Testis (tissue), 2 donors: ENCODE measurements around the gene ST7.

ENCODE experiments used
- CTCF ChIP-seq, 3 experiments: fragments of 450-650 bp in 2 of 3; fragments of 200-600 bp in 1 of 3; sonication (generic) in 1 of 3; IDR thresholded peaks; one replicate each; pipeline ENCODE4 v1.5.1; 2016 to 2019; ENCODE audit warnings: antibody characterized with exemption in 3 of 3, mild to moderate bottlenecking in 2 of 3, moderate library complexity in 1 of 3
- POLR2A ChIP-seq: fragments of 450-650 bp; IDR thresholded peaks from one replicate; pipeline ENCODE4 v1.6.1; 2017; ENCODE audit warnings: antibody characterized with exemption, mild to moderate bottlenecking, moderate library complexity

GRCh38 chr7:117098457-117098856, 145.2 kb downstream of the ST7 start:
- no peak for TF ChIP-seq CTCF (IDR thresholded peaks at IDR 0.05)
- no peak for TF ChIP-seq POLR2A
